K562 (cell line): ENCODE results near the gene HYAL3. TPM values are rescaled to one million over a fixed set of nuclear protein-coding genes. Genes with fewer than 3 reads are reported as not detected.

Source experiments
- CSDE1 ChIP-seq, 2 experiments: fragments of 450-650 bp; IDR thresholded peaks; 2 replicates each; pipeline ENCODE4 v1.6.1; 2016; ENCODE audit warnings: mild to moderate bottlenecking in 1 of 2
- FOXA3 ChIP-seq, 2 experiments: fragments of 450-650 bp in 1 of 2; sonication (generic) in 1 of 2; formaldehyde crosslinking; IDR thresholded peaks in 1 of 2; conservative IDR thresholded peaks in 1 of 2; 2 replicates each; pipeline versions ENCODE4 v1.4.0 to v1.8.0; 2020 to 2022; ENCODE audit warnings: mild to moderate bottlenecking in 2 of 2, missing genetic modification reagents in 1 of 2
- MED1 ChIP-seq: sonication (generic); formaldehyde crosslinking; IDR thresholded peaks from 2 replicates; pipeline ENCODE4 v1.8.1; 2023; ENCODE audit warnings: missing genetic modification reagents, borderline replicate concordance
- NCOA1 ChIP-seq: fragments of 450-650 bp; IDR thresholded peaks from 2 replicates; pipeline ENCODE4 v1.6.1; 2016; ENCODE audit warnings: low read depth
- PML ChIP-seq: IDR thresholded peaks from 2 replicates; pipeline ENCODE4 v1.6.1; 2012; ENCODE audit warnings: low read length, inconsistent platforms
- SIN3B ChIP-seq: fragments of 450-650 bp; IDR thresholded peaks from 2 replicates; pipeline ENCODE4 v1.6.1; 2017; ENCODE audit warnings: low read depth, mild to moderate bottlenecking, moderate library complexity
- SMARCC2 ChIP-seq: fragments of 450-650 bp; IDR thresholded peaks from 2 replicates; pipeline ENCODE4 v1.6.1; 2017; ENCODE audit warnings: antibody characterized with exemption, moderate library complexity, mild to moderate bottlenecking, low read depth
- TRIM28 ChIP-seq: fragments of 450-650 bp; IDR thresholded peaks from 2 replicates; pipeline ENCODE4 v1.6.1; 2017
- ZC3H8 ChIP-seq: fragments of 450-650 bp; IDR thresholded peaks from 2 replicates; pipeline ENCODE4 v1.6.1; 2017
- ZFPM2 ChIP-seq: fragments of 250-450 bp; sonication (Bioruptor Pico); IDR thresholded peaks from 2 replicates; pipeline ENCODE4 v1.5.1; 2022; ENCODE audit warnings: mild to moderate bottlenecking
- ZNF197 ChIP-seq: fragments of 200-800 bp; sonication (Bioruptor generic); IDR thresholded peaks from 2 replicates; pipeline ENCODE4 v1.6.1; 2016; ENCODE audit warnings: low read depth, missing genetic modification characterization, missing compliant biosample characterization
- ZNF23 ChIP-seq: fragments of 250-450 bp; sonication (Bioruptor Pico); IDR thresholded peaks from 2 replicates; pipeline ENCODE4 v1.4.0; 2020; ENCODE audit warnings: mild to moderate bottlenecking
- ZNF431 ChIP-seq: sonication (generic); formaldehyde crosslinking; IDR thresholded peaks from 2 replicates; pipeline ENCODE4 v1.8.0; 2022; ENCODE audit warnings: mild to moderate bottlenecking, missing genetic modification reagents
- ZNF551 ChIP-seq: fragments of 250-450 bp; sonication (Bioruptor Pico); IDR thresholded peaks from 2 replicates; pipeline ENCODE4 v1.5.0; 2021; ENCODE audit warnings: mild to moderate bottlenecking, moderate library complexity
- ZSCAN29 ChIP-seq: fragments of 450-650 bp; IDR thresholded peaks from 2 replicates; pipeline ENCODE4 v1.6.1; 2017
- polyA plus RNA-seq, 8 experiments: library from polyadenylated mRNA; depleted of rRNA in 4 of 8; stranded (reverse) in 5 of 8; unstranded in 3 of 8; fragments of >200 nt; fragmentation: Nextera tagmentation in 2 of 8; fragmentation: Illumina TruSeq in 1 of 8; extraction: Ambion mirVana in 2 of 8; extraction: Trizol in 1 of 8; gene quantifications; 2 replicates each; pipeline versions ENCODE4 v1.2.1 to v1.2.3, GENCODE V29; 2011 to 2014; ENCODE audit warnings: inconsistent platforms in 1 of 8, missing spikeins in 1 of 8
- total RNA-seq, 7 experiments: library from RNA; depleted of rRNA in 6 of 7; stranded (reverse); fragments of >200 nt in 6 of 7; fragmentation: Illumina TruSeq in 2 of 7; extraction: Trizol in 2 of 7; gene quantifications; 2 replicates each; pipeline versions ENCODE4 v1.2.1 to v1.2.3, GENCODE V29; 2011 to 2021; ENCODE audit warnings: low replicate concordance in 1 of 7
- TF ChIP-seq, protein P1 (sequence below), 2 experiments: IDR thresholded peaks; 2 replicates each; pipeline ENCODE4 v1.6.1; 2011; ENCODE audit warnings: borderline replicate concordance in 1 of 2, control low read depth in 1 of 2, low read depth in 1 of 2, low read length in 1 of 2, mild to moderate bottlenecking in 1 of 2, mixed read lengths in 1 of 2, moderate library complexity in 1 of 2; ENCODE audit not compliant: insufficient read depth in 1 of 2, insufficient read length in 1 of 2, poor library complexity in 1 of 2, severe bottlenecking in 1 of 2; ENCODE audit errors: extremely low read depth in 1 of 2
- TF ChIP-seq, protein P2 (sequence below), 2 experiments: fragments of 450-650 bp; conservative IDR thresholded peaks; 2 replicates each; pipeline ENCODE4 v1.6.1; 2017; ENCODE audit warnings: mild to moderate bottlenecking in 2 of 2, moderate library complexity in 2 of 2
- TF ChIP-seq, protein P3 (sequence below): IDR thresholded peaks from 2 replicates; pipeline ENCODE4 v1.6.1; 2011; ENCODE audit warnings: borderline replicate concordance, low read depth, mild to moderate bottlenecking, moderate library complexity, low read length; ENCODE audit not compliant: insufficient read depth, poor library complexity, severe bottlenecking

The HYAL3 gene
- total and polyA plus RNA-seq, 9 of the 15 experiments (the other 6 are each of a cell fraction or from before 2014, with no cell fraction given), result 0.38 to 9.1 (median 6.8) TPM

DNA sequence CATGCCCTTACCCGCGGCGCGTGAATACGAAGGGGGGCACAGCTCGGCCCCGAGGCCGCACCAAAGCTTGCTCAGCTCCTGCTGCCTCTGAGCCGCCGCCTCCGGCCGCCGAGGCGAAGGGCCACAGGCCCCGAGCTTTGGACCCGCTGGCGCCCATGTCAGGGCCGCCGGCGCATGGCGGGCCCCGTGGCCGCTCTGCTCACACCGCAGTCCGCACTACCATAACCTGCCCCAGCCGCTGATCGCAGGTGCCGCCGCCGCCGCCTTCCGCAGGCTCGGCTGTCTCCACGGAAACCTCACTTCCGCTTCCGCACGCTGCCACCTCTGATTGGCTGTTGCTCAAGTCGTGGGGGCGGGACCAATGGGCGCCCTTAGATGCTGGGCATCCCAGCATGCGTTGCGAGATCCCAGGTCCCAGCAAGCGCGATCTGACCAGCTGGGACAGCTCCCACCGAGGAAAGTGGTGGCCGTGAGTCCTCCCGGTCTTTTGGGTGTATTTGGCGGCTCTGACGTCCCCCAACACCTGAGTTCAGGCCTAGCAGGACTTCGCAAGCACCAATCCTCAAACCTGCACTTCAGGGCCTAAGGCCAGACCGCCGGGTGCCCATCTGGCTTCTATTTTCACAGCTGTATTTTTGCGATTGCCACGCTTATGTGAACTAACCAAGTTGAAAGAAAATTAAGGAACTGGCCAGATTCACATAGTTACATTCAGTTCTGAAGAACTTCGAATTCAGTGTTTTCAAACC lies 28.9 kb upstream of the HYAL3 start, which contains the start of gene TUSC2 (continued):
- TF ChIP-seq PML (no peak), ZSCAN29 (no peak), ZNF197 (CRISPR knock-in tag) (no peak), TRIM28 (no peak), CSDE1 (IDR thresholded peaks at IDR 0.05) (no peak), ZC3H8 (no peak), ZNF551 (CRISPR knock-in tag) (no peak), SMARCC2 (no peak), FOXA3 (CRISPR knock-in tag; conservative IDR thresholded peaks at IDR 0.05 in 1 of 2, IDR thresholded peaks at IDR 0.05 in 1 of 2) (no peak), NCOA1 (no peak), ZNF431 (CRISPR knock-in tag) (no peak), MED1 (CRISPR knock-in tag) (no peak), SIN3B (peak; percentile 88), ZFPM2 (CRISPR knock-in tag) (no peak), ZNF23 (no peak)
- TF ChIP-seq, protein P1, sequence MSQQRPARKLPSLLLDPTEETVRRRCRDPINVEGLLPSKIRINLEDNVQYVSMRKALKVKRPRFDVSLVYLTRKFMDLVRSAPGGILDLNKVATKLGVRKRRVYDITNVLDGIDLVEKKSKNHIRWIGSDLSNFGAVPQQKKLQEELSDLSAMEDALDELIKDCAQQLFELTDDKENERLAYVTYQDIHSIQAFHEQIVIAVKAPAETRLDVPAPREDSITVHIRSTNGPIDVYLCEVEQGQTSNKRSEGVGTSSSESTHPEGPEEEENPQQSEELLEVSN (IDR thresholded peaks at IDR 0.05; ENCODE audit: borderline replicate concordance in 1 of 2, extremely low read depth in 1 of 2, insufficient read depth in 1 of 2, insufficient read length in 1 of 2, low read depth in 1 of 2, low read length in 1 of 2, poor library complexity in 1 of 2, severe bottlenecking in 1 of 2), result no peak
- TF ChIP-seq, protein P2, sequence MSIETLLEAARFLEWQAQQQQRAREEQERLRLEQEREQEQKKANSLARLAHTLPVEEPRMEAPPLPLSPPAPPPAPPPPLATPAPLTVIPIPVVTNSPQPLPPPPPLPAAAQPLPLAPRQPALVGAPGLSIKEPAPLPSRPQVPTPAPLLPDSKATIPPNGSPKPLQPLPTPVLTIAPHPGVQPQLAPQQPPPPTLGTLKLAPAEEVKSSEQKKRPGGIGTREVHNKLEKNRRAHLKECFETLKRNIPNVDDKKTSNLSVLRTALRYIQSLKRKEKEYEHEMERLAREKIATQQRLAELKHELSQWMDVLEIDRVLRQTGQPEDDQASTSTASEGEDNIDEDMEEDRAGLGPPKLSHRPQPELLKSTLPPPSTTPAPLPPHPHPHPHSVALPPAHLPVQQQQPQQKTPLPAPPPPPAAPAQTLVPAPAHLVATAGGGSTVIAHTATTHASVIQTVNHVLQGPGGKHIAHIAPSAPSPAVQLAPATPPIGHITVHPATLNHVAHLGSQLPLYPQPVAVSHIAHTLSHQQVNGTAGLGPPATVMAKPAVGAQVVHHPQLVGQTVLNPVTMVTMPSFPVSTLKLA (conservative IDR thresholded peaks at IDR 0.05), result peak; percentile 74 to 84
- TF ChIP-seq, protein P3, sequence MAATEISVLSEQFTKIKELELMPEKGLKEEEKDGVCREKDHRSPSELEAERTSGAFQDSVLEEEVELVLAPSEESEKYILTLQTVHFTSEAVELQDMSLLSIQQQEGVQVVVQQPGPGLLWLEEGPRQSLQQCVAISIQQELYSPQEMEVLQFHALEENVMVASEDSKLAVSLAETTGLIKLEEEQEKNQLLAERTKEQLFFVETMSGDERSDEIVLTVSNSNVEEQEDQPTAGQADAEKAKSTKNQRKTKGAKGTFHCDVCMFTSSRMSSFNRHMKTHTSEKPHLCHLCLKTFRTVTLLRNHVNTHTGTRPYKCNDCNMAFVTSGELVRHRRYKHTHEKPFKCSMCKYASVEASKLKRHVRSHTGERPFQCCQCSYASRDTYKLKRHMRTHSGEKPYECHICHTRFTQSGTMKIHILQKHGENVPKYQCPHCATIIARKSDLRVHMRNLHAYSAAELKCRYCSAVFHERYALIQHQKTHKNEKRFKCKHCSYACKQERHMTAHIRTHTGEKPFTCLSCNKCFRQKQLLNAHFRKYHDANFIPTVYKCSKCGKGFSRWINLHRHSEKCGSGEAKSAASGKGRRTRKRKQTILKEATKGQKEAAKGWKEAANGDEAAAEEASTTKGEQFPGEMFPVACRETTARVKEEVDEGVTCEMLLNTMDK, result no peak
